Subcutaneous adipose tissue (tissue), 4 donors: ENCODE measurements around the gene JAK2. TPM values are rescaled to one million over a fixed set of nuclear protein-coding genes. Genes with fewer than 3 reads are reported as not detected.

Experiments
- total RNA-seq, 4 donors: library from RNA; depleted of rRNA; stranded (reverse); fragments of >200 nt; gene quantifications; one replicate each; pipeline ENCODE4 v1.1.0, GENCODE V29; 2016
- TF ChIP-seq, protein P1 (sequence below): fragments of 450-650 bp; IDR thresholded peaks from one replicate; pipeline ENCODE4 v1.5.1; 2016; ENCODE audit warnings: low read depth, mild to moderate bottlenecking, control low read depth, antibody characterized with exemption, moderate library complexity

Gene JAK2
- total RNA-seq, 4 donors from 2014 or later: 60.7 to 71.7 (median 63.8) TPM

DNA sequence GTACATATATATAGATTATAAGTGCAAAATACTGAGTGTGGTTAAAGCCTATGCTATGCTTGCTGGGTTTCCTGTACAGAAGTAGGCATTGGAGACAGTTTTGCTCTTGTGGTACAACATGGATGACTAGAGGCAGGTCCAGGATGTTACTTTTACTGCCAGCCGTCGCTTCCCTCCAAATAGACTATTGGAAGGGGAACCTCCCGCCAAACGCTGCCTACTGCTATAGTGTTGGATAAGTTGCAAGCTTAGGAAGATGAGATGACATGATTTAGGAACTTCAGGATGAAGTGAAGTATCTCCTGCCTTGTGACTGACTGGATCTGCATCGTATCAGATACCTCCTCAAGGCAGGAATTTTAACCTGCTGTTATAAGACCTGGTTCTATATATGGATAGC lies 30.9 kb downstream of the JAK2 start:
- TF ChIP-seq, protein P1, sequence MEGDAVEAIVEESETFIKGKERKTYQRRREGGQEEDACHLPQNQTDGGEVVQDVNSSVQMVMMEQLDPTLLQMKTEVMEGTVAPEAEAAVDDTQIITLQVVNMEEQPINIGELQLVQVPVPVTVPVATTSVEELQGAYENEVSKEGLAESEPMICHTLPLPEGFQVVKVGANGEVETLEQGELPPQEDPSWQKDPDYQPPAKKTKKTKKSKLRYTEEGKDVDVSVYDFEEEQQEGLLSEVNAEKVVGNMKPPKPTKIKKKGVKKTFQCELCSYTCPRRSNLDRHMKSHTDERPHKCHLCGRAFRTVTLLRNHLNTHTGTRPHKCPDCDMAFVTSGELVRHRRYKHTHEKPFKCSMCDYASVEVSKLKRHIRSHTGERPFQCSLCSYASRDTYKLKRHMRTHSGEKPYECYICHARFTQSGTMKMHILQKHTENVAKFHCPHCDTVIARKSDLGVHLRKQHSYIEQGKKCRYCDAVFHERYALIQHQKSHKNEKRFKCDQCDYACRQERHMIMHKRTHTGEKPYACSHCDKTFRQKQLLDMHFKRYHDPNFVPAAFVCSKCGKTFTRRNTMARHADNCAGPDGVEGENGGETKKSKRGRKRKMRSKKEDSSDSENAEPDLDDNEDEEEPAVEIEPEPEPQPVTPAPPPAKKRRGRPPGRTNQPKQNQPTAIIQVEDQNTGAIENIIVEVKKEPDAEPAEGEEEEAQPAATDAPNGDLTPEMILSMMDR: no peak

DNA sequence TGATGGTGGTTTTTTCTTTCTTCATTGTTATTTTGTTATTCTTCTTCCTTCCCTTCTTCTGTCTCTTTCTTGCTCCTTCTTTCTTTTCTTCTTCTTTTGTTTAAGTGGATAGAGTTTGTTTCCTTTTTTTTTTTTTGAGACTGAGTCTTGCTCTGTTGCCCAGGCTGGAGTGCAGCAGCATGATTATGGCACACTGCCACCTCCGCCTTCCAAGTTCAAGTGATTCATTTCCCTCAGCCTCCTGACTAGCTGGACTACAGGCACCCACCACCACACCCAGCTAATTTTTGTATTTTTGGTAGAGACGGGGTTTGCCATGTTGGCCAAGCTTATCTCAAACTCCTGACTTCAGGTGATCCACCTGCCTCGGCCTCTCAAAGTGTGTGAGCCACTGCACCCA lies 40.3 kb downstream of the JAK2 start:
- TF ChIP-seq, protein P1: no peak

DNA sequence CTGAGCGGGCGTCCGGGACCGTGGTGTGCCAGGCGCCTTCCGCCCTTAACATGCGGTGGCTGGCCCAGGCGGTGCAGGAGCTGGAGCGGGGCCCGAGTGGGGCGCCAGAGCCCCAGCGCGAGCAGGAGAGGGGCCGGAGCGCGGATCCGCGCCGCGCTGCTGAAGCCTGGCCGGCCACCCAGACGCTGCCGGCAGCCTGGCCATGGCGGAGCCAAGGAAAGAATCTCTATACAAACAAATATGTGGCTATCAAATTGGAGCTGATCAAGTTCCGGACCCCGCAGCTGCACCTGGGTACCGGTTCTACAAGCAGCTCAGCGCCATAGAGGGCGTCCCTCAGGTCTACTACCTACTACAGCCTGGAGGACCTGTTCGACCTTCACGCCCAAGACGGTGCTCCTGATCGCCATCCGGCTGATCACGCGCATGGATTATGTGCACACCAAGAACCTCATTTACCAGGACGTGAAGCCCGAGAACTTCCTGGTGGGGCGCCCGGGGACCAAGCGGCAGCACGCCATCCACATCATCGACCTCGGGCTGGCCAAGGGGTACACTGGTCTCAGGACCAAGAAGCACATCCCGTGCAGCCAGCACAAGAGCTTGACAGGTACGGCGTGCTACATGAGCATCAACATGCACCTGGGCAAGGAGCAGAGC lies 55.8 kb downstream of the JAK2 start:
- TF ChIP-seq, protein P1: no peak

DNA sequence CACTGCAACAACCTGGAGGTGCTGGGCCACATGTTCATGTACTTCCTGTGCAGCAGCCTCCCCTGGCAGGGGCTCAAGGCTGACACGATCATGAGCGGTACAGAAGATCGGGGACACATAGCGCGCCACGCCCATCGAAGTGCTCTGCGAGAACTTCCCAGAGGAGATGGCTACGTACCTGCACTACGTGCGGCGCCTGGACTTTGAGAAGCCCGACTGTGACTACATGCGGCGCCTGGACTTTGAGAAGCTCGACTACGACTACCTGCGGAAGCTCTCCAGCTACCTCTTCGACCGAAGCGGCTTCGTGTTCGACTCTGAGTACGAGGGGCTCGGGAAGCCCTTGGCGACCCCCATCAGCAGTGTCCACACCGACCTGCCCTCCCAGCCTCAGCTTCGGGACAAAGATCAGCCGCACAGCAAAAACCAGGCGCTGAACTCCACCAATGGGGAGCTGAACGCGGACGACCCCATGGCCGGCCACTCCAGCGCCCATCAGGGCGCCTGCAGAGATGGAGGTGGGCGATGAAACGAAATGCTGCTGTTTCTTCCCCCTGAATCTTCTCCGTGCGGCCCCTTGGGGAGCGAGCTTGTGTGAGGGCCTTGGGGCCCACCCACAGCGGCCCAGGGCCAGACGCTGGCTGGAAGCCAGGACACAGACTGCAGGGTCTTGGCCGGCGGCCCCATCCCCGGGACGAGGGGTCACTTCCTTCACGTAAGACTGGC lies 56.5 kb downstream of the JAK2 start:
- TF ChIP-seq, protein P1: no peak

DNA sequence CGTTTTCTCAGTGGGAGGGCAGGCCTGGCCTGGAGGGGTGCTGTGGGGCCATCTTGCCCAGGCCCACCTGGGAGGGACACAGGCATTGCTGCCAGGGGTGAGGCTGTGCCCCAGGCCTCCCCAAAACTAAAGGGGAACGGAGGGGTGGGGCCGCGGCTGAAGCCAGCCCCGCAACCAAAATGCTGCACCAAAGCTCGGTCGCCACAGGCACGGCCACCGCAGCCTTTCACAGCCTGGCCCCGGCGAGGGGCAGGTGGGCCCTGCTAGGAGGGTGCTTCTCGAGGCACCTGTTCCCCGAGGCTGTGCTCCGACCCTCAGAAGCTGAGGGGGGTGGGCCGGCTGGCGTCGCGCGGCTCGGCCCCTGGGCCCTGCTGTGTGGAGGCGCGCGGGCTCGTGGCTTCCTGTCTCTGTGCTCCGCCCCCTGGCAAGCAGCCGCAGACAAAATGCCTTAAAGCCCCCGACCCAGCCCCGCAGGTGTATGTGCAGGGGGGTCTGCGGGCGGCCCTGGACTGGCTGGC lies 57.6 kb downstream of the JAK2 start:
- TF ChIP-seq, protein P1: no peak

DNA sequence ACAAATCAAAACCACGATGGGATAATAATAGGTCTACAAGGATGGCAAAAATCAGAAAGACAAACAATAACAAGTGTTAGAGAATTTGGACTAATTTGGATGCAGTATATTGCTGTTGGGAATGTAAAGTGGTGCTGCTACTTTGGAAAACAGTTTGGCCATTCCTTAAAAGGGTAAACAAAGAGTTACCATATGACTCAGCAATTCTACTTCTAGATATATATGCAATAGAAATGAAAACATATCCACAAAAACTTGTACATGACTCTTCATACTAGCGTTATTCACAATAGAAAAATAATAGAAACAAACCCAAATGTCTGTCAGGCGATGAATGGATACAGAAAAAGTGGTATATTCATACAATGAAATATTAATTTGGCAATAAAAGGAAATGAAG lies 58.3 kb downstream of the JAK2 start:
- TF ChIP-seq, protein P1: no peak

DNA sequence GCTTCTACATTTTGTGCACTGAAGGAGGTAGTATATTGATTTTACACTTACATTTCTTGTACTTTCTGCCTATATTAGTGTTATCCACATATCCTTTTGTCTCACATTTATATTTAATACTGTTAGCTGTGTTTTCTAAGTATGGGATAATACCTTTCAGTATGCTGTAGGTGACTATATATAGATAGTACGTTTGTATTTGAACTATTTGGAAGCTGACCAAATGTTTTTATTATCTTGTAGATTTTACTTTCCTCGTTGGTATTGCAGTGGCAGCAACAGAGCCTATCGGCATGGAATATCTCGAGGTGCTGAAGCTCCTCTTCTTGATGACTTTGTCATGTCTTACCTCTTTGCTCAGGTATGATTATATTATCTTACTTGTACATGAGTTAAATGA lies 59.1 kb downstream of the JAK2 start:
- TF ChIP-seq, protein P1: no peak
